Astrocyte (in vitro differentiated cells and primary cell): ENCODE results near the gene COMT.
A peak's percentile ranks its signal among the peaks of the same experiment; 100 is the strongest.

Experiments used
- EZH2 ChIP-seq: IDR thresholded peaks from 2 replicates; pipeline ENCODE4 v1.6.1; 2012; ENCODE audit warnings: mild to moderate bottlenecking, low read length, inconsistent platforms; ENCODE audit not compliant: insufficient read depth
- TF ChIP-seq, protein P1 (sequence below): IDR thresholded peaks from 2 replicates; pipeline ENCODE4 v1.5.1; 2011; ENCODE audit warnings: low read depth, mild to moderate bottlenecking, inconsistent platforms, low read length, moderate library complexity; ENCODE audit not compliant: insufficient read depth

DNA sequence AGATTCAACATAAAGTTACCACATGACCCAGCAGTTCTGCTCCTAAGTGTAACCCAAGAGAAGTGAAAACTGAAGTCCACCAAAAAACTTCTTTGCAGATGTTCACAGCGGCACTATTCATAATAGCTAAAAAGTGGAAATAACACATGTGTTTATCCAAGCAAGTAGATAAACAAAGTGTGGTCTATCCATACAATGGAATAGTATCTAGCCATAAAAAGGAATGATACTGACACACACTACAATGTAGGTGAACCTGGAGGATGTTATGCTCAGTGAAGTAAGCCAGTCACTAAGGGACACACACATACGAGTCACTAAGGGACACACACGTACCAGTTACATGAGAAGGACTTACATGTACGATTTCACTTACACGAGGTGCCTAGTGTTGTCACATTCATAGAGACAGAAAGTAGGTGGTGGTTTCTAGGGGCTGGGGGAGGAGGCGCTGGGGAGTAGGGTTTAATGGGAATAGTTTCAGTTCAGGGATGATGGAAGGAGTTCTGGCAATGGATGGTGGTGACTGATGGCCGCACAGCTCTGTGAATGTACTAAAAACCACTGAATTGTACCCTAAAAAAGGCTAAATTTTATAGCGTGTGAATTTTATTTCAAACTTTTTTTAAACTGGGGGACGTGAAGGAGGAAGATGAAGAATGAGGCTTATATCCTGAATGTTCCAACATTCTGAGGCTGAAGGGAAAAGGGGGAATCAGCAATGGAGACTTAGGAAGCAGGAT lies 27.2 kb upstream of the COMT start:
- TF ChIP-seq EZH2 = no peak
- TF ChIP-seq, protein P1, sequence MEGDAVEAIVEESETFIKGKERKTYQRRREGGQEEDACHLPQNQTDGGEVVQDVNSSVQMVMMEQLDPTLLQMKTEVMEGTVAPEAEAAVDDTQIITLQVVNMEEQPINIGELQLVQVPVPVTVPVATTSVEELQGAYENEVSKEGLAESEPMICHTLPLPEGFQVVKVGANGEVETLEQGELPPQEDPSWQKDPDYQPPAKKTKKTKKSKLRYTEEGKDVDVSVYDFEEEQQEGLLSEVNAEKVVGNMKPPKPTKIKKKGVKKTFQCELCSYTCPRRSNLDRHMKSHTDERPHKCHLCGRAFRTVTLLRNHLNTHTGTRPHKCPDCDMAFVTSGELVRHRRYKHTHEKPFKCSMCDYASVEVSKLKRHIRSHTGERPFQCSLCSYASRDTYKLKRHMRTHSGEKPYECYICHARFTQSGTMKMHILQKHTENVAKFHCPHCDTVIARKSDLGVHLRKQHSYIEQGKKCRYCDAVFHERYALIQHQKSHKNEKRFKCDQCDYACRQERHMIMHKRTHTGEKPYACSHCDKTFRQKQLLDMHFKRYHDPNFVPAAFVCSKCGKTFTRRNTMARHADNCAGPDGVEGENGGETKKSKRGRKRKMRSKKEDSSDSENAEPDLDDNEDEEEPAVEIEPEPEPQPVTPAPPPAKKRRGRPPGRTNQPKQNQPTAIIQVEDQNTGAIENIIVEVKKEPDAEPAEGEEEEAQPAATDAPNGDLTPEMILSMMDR = peak; percentile 2
